NCI-H146 treated with DMSO at 0.1 percent for 48 hours (cell line): Measurements from ENCODE around the gene LYPD4.
"Not testable (repeated sequence)": the region's sequence is repeated elsewhere in the genome, so short reads cannot be mapped to it uniquely, and the experiment has no call there.

Experiments used
- DNase-seq: peaks from one replicate; lab custom pipeline; 2025; ENCODE audit not compliant: unreplicated experiment; lab: John Stamatoyannopoulos, UW

Gene LYPD4

DNA sequence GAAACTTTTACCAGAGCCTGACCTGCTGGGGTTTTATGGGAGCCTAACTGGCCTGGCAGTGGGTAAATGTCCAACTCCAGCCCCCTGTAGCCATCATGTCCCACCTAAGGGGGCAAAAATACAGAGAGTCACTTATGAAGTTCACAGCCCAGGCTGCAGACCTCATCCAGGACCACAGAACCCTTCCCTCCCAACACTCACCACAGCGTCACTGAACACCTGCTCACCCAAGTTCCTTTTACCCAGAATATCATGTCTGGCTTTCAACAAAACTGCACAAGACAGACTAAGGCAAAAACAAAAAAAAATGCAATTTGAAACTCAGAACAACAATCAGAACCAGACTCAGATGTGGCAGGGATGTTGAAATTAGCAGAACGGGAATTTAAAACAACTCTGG lies 41.7 kb downstream of the LYPD4 start:
- no peak for DNase-seq

GRCh38 chr19:41801792-41802211 lies 42.7 kb downstream of the LYPD4 start:
- no peak for DNase-seq

DNA sequence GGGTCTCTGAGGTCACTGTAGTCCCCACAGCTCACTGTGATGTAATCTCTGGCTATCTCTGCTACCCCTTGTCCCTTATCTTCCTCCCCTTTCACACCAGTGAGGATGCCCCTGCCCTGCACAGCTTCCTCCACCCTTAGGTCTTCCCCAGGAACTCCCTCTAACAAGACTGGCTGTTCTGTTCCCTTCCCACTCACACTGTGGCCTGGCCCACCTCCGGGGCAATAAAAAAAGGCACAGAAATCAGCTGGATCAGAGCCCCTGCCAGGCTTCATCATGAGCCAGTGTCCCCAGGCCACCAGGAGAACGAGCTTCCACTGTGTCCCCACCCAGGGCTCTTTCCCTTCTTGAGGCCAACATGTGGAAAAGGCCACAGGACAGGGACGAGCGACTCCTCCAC lies 43.5 kb downstream of the LYPD4 start:
- DNase-seq, result no peak

DNA sequence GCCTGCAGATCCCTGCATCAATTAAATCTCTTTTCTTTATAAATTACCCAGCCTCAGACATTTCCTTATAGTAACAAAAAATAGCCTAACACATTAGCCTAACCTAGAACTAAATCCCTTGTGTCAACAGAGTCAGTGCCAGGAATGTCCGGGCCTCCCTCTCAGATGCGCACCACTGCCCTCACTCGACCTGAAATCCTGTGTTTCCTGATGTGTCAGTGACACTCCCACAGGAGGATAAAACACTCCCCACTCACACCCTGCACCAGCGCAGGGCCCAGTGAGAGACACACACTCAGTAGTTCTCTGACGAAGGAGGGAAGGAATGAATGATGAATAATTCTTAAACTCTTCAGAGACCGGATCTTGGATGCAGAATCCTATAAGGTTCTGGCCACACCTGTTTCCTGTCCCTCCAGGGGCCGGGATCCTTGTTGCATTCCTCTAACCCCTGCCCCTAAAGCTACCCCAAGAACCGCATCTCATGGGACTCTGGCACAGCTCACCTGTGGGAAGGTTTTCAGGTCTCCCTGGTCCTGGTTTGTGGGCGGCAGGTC lies 45.0 kb downstream of the LYPD4 start:
- DNase-seq, result no peak

GRCh38 chr19:41796901-41797300 lies 47.6 kb downstream of the LYPD4 start:
- no peak for DNase-seq

GRCh38 chr19:41796362-41796761 lies 48.1 kb downstream of the LYPD4 start, which contains the start of gene CEACAM3:
TSS of gene CEACAM3 (plus strand) at chr19:41796587. CDS start at chr19:41796678, 91 bp downstream.
- no peak for DNase-seq

DNA sequence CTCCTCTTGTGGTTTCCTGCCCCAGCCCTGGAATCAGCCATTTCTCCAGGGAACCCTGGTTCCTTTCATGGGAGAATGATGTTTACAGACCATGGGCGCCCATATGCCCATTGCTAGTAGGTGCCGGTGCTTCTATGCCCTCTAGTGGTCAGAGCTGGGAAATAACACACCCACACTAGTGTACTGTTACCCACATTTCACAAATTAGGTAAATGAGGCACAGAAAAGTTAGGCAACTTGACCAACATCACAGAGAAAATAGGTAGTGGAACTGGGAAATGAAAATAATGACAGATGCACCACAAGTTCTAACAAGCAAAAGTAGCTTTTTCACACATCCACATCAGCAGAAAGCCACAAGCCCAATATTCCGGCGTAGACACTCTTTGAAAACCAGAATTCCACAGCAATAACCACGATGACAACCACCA lies 49.4 kb downstream of the LYPD4 start:
- peak; percentile 30 for DNase-seq

DNA sequence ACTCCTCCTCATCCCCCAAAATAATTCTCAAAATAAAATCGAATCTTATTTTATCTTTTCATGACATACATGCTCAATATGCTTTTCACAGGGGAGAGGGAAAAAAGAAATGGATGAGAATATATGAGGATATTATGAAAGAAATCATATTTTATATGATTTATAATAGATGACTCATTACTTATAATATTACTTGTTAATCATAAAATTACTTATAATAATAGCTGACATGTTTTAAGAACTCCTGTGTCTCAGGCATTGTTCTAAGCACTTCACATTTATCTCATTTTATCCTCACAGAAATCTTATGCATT lies 51.1 kb downstream of the LYPD4 start:
- no peak for DNase-seq

- no peak for DNase-seq
These were observed 51.7 kb downstream of the LYPD4 start for GRCh38 chr19:41792513-41793413.

- peak; percentile 62 for DNase-seq
These were observed 55.4 kb downstream of the LYPD4 start for GRCh38 chr19:41789053-41789452.

DNA sequence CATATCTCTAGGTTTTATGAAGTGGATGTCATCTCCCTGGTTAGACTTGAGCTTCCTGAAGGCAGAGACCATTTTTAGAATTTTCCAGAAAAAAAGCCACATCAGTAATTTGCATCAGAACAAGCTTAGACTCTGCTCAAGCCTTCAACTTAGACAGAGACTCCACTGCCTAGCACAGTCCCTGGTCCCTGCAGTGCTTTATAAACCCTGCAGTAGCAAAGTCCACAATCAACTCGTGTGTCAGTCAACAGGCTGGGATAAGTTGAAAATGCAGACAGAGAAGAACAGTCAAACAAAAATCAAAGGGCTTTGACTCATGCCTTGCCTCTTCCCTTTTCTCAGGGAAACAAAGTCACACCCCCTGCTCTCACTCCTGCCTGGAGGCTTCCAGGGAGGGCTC lies 56.0 kb downstream of the LYPD4 start:
- DNase-seq, result not testable (repeated sequence)
